Measurements from ENCODE around the gene C1orf105. TPM values are rescaled to one million over a fixed set of nuclear protein-coding genes. Genes with fewer than 3 reads are reported as not detected.

Gene C1orf105
- total and polyA plus RNA-seq, 2 of the 13 experiments (the other 11 are each of a cell fraction or from before 2014, with no cell fraction given) = 0.15 to 0.45 TPM

GRCh38 chr1:172448995-172449584 lies 28.6 kb downstream of the C1orf105 start (continued):
- TF ChIP-seq MIER2 (CRISPR knock-in tag; IDR thresholded peaks at IDR 0.05) = 0 out of 2 replicates have a peak, but pooled peaks have one; percentile 29
- TF ChIP-seq TCF7 (IDR thresholded peaks at IDR 0.05; ENCODE audit: low read depth) = peak; percentile 69
- no peak for TF ChIP-seq HNRNPUL1 (IDR thresholded peaks at IDR 0.05; ENCODE audit: low read depth, low read length)
- no peak for TF ChIP-seq ZNF761 (CRISPR knock-in tag; conservative IDR thresholded peaks at IDR 0.05)
- TF ChIP-seq ATF7 (IDR thresholded peaks at IDR 0.05) = no peak
- 0 out of 2 replicates have a peak, but pooled peaks have one; percentile 10 for TF ChIP-seq ATF7 (CRISPR knock-in tag; IDR thresholded peaks at IDR 0.05)
- TF ChIP-seq, protein P1, sequence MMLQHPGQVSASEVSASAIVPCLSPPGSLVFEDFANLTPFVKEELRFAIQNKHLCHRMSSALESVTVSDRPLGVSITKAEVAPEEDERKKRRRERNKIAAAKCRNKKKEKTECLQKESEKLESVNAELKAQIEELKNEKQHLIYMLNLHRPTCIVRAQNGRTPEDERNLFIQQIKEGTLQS (CRISPR knock-in tag; IDR thresholded peaks at IDR 0.05) = peak; percentile 71; the same call in 1 of the 2 replicates
- no peak for TF ChIP-seq CBFB (CRISPR knock-in tag; IDR thresholded peaks at IDR 0.05)
- TF ChIP-seq SIN3B (IDR thresholded peaks at IDR 0.05; ENCODE audit: low read length) = 0 out of 2 replicates have a peak, but pooled peaks have one; percentile 46
- TF ChIP-seq ZNF629 (CRISPR knock-in tag; conservative IDR thresholded peaks at IDR 0.05) = no peak
- peak; percentile 72 for TF ChIP-seq HNF4A (CRISPR knock-in tag; IDR thresholded peaks at IDR 0.05)
- peak; percentile 78 for TF ChIP-seq CEBPG (CRISPR knock-in tag; IDR thresholded peaks at IDR 0.05)
- 0 out of 2 replicates have a peak, but pooled peaks have one; percentile 10 for TF ChIP-seq HINFP (CRISPR knock-in tag; IDR thresholded peaks at IDR 0.05; ENCODE audit: low read depth)
- no peak for TF ChIP-seq PAWR (CRISPR knock-in tag; IDR thresholded peaks at IDR 0.05; ENCODE audit: borderline replicate concordance)
- peak; percentile 61; the same call in 1 of the 2 replicates for TF ChIP-seq PBX2 (CRISPR knock-in tag; IDR thresholded peaks at IDR 0.05)

Measured in HepG2 (cell line).